NB4 (cell line): ENCODE data around the gene BRF1.

Experiments used
- DNase-seq: peaks from one replicate; pipeline ENCODE4 v3.0.0; 2010; ENCODE audit warnings: low read depth
- H3K4me3 ChIP-seq: one replicate; pipeline ENCODE4 v1.5.1; 2011; ENCODE audit warnings: mild to moderate bottlenecking, low read depth, low read length, moderate library complexity
- POLR2A ChIP-seq: IDR thresholded peaks from 2 replicates; pipeline ENCODE4 v1.6.1; 2011; ENCODE audit warnings: mild to moderate bottlenecking; ENCODE audit not compliant: insufficient read length; ENCODE audit errors: extremely low read depth

Gene BRF1

DNA sequence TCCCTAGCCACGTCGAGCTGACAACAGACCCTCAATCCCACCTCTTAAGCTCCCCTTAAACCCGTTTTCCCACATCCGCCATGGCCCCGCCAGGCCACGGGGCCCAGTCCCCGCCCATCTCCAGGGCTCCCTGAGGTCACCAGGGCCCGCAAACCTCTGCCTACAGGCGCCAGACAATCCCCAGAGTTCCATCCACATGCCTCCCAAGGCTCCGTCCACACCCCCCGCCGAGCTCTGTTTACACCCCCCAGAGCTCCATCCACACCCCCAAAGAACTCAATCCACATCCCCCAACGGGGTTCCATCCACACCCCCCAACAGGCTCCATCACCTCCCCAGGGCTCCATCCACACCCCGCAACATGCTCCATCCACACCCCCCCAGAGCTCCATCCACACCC lies 141.5 kb downstream of the BRF1 start:
- TF ChIP-seq POLR2A, result no peak
- no peak for DNase-seq
- no peak overlapping the region for H3K4me3 ChIP-seq
